ENCODE results near the gene ANKRD9.

- TF ChIP-seq, protein P1, sequence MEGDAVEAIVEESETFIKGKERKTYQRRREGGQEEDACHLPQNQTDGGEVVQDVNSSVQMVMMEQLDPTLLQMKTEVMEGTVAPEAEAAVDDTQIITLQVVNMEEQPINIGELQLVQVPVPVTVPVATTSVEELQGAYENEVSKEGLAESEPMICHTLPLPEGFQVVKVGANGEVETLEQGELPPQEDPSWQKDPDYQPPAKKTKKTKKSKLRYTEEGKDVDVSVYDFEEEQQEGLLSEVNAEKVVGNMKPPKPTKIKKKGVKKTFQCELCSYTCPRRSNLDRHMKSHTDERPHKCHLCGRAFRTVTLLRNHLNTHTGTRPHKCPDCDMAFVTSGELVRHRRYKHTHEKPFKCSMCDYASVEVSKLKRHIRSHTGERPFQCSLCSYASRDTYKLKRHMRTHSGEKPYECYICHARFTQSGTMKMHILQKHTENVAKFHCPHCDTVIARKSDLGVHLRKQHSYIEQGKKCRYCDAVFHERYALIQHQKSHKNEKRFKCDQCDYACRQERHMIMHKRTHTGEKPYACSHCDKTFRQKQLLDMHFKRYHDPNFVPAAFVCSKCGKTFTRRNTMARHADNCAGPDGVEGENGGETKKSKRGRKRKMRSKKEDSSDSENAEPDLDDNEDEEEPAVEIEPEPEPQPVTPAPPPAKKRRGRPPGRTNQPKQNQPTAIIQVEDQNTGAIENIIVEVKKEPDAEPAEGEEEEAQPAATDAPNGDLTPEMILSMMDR (conservative IDR thresholded peaks at IDR 0.05; ENCODE audit: low read depth in 2 of 2), result no peak
- TF ChIP-seq REST (IDR thresholded peaks at IDR 0.05; ENCODE audit: unreplicated experiment) (no peak), EZH2 (IDR thresholded peaks at IDR 0.05; ENCODE audit: low read depth, unreplicated experiment) (no peak)
Observed at GRCh38 chr14:102503641-102504327, 5.8 kb downstream of the ANKRD9 start.

Measured in GM23338 (cell line).